ENCODE results near the gene SHE.

- TF ChIP-seq POLR2AphosphoS5 (IDR thresholded peaks at IDR 0.05; ENCODE audit: low read length) (no peak), TAF1 (IDR thresholded peaks at IDR 0.05; ENCODE audit: borderline replicate concordance, low read depth, low read length) (no peak)
Measured at GRCh38 chr1:154503898-154504297, 1.7 kb upstream of the SHE start.

All from GM12878 (cell line).